Inflammatory macrophage treated with lipopolysaccharide for 4 hours (primary cell): Measurements from ENCODE around the gene CFAP299.
"Not testable (repeated sequence)": the region's sequence is repeated elsewhere in the genome, so short reads cannot be mapped to it uniquely, and the experiment has no call there.

Experiments used
- DNase-seq: peaks from one replicate; pipeline ENCODE4 v3.0.0-alpha.2; 2020

Gene CFAP299

DNA sequence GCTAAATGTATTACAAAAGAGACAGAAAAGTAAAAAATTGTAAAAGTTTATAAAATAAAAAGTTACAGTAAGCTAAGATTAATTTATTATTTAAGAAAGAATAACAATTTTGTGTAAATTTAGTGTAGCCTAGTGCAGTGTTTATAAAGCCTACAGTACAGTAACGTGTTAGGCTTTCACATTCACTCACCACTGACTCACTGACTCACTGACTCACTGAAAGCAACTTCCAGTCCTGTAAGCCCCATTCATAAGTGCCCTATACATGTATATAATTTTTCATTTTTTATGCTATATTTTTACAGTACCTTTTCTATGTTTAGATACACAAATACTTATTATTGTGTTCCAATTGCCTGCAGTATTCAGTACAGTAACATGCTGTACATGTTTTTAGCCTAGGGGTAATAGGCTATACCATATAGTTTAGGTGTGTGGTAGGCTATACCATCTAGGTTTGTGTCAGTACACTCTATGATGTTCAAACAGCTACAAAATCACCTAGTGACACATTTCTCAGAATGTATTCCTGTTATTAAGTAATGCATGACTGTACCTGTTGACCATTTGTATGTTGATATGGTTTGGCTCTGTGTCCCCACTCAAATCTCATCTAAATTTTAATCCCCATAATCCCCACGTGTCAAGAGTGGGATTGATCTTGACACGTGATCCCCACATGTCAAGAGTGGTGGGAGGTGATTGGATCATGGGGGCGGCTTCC lies 57.9 kb downstream of the CFAP299 start:
- no peak for DNase-seq

- DNase-seq = no peak
Measured at GRCh38 chr4:80393970-80394250, 58.4 kb downstream of the CFAP299 start.

- no peak for DNase-seq
Measured at GRCh38 chr4:80407246-80407645, 71.7 kb downstream of the CFAP299 start.

- DNase-seq = no peak
Measured at GRCh38 chr4:80409809-80410208, 74.3 kb downstream of the CFAP299 start.

GRCh38 chr4:80412322-80412721 lies 76.8 kb downstream of the CFAP299 start:
- DNase-seq = no peak

DNA sequence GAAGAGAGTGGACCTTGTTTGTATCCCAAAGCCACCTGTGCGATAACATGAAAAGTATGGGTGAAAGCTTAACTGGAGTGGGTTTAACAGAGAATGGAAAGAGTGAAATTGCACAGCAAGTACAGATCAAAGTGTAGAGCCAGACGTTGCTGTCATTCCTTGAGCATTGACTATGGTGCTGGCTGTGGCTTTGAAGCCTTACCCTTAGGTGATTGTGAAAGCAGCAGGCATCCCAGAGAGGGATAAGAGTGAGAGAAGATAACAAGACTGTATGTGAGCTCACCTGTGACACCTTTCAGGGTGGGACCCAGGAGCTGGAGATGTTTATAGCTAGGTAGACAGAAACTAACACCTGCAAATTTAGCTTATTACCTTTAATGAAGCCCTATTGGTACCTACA lies 77.6 kb downstream of the CFAP299 start:
- no peak for DNase-seq

DNA sequence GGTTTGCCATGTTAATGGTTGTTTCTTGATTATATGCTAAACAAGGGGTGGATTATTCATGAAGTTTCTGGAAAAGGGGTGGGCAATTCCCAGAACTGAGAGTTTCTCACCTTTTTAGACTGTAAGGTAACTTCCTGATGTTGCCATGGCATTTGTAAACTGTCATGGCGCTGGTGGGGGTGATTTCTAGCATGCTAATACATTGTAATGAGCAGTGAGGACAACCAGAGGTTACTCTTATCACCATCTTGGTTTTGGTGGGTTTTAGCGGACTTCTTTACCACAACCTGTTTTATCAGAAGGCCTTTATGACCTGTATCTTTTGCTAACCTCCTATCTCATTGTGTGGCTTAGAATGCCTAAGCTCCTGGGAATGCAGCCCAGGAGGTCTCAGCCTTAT lies 81.5 kb downstream of the CFAP299 start:
- DNase-seq = no peak

DNA sequence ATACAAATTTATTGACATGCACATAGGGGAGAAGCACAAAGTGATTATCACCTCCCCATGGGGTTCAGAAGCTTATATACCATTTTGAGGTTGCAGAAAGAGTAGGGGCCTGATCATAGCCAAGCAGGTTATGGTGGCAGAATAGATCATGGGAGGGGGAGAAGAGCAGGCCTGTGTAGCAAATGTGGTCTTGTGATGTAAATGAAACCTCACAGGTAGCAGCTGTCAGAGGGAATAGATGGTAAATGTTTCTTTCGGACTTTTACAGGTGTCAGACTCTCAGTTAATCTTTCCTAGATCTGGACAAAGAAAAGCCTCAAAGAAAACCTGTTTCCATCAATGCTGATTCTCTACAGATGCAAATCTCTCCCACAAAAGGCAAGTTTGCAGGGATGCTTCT lies 84.4 kb downstream of the CFAP299 start:
- DNase-seq = no peak

DNA sequence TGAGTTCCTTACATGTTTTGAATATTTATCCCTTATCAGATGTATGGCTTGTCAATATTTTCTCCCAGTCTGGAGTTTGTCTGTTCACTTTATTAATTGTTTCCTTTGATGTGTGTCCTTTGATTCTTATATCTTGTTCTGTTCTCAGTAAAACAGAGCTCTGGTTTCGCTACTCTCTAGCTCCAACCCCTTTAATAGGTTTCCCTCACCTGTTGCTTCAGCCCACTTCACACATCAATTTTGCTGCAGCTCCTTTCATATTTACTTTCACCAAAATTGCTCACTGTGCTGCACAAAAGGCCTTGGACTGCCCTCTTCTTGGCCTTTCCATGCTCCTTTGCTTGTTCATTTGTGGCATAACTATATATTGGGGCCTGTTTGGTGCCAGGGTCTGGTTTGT lies 85.1 kb downstream of the CFAP299 start:
- DNase-seq = no peak

DNA sequence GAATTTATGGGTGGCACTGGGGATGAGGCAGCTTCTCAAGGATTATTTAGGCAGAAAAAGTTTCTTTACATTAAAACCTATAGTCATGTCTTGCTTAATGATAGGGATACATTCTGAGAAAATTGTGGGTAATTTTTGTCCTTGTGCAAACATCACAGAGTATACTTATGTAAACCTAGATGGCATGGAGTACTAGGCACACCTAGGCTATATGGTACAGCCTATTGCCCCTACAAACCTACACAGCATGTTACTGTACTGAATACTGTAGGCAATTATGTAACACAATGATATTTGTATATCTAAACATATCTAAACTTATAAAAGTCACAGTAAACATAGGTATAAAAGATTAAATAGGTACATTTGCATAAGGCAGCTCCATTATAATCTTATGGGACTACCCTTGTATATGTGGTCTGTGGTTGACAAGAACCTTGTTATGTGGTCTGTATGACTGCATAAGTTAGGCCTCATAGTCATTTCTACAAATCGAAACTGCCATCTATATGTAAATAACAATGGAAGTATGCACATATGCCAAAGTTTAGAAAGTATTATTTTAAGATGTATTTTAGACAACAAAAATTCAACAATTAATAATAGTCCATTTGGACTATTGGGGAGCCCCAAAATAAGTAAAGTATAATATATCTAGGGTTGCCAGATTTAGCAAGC lies 87.3 kb downstream of the CFAP299 start:
- DNase-seq = no peak

DNA sequence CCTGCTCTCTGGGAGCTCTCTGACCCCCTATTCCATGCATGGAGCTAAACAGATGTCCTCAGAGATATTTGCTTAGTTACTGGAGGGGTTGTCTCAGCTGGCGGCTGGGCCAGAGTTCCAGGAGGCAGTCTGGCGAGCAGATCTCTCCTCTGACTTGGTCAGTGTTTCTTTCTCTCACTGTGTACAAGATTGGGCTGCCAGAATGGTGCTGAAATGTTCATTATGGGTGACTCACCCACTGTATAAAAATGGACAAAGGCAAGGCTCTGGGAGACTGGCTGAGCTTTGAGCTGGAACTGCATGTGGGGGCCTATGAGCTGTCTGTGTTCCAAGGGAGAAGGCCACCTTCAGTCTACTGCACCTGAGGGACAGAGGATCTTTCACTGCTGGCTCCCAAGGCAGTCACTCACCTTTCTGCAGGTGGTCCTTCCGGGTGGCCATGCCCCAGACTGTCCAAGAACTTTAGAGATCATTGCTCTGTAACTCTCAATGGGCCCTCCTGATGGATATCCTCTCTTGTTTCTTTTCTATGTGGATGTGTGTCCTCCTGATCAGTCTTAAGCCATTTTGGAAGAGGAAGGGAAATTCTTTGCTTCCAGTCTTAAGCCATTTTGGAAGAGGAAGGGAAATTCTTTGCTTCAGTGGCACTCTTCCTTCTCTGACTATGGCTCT lies 88.2 kb downstream of the CFAP299 start:
- DNase-seq = no peak

GRCh38 chr4:80424225-80424581 lies 88.7 kb downstream of the CFAP299 start:
- no peak for DNase-seq

- no peak for DNase-seq
Measured at GRCh38 chr4:80425124-80426100, 89.9 kb downstream of the CFAP299 start.

GRCh38 chr4:80431203-80431965 lies 95.9 kb downstream of the CFAP299 start:
- no peak for DNase-seq

GRCh38 chr4:80434238-80434637 lies 98.7 kb downstream of the CFAP299 start:
- DNase-seq = no peak

DNA sequence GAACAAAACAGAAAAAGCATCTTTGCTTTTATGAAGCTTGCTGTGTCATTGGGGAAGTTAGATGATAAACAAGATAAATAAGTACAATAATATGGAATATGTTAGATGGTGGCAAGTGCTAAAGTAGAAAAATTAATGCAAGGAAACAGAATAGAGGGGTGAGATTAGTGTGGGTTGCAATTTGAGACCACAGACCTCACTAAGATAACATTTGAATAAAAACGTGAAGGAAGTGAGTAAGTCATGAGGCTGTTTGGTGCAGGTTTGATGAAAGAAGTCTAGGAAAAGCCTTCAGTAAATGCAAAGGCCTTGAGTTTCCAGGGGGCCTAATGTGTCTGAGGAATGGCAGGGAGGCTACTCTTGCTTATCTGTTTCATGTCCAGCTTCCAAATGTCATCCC lies 102.5 kb downstream of the CFAP299 start:
- DNase-seq = no peak

- DNase-seq = not testable (repeated sequence)
Measured at GRCh38 chr4:80439294-80440061, 103.9 kb downstream of the CFAP299 start.

DNA sequence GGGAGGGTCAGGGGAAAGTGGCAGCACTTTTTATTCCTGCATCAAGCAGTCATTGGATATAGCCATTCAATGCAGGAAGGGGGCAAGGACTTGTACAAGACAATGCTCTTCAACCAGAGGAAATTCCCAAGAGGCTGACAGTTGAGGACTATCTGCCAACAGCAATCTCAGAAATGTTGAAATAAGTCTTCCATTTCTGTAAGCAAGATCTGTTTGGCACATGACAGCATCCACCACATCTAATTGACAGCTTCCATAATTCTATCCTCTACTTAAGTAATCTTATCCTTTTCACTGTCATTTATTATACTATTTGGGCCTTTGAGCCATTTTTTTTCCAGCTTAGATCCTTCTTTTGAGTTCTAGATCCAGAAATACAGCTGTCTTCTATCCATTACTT lies 110.7 kb downstream of the CFAP299 start:
- no peak for DNase-seq

GRCh38 chr4:80446664-80447063 lies 111.1 kb downstream of the CFAP299 start:
- DNase-seq = no peak

DNA sequence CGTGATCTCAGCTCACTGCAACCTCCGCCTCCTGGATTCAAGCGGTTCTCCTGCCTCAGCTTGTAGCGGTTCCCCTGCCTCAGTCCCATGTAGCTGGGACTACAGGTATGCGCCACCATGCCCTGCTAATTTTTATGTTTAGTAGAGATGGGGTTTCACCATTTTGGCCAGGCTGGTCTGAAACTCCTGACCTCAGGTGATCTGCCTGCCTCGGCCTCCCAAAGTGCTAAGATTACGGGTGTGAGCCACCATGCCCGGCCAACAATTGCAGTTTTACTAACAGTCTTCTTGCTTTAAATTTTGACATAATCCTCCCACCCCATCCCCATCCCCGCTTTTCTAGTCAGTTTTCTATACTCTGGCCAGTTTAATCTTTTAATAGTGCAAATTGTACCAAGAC lies 112.0 kb downstream of the CFAP299 start:
- no peak for DNase-seq

GRCh38 chr4:80448056-80448455 lies 112.5 kb downstream of the CFAP299 start:
- DNase-seq = no peak

- no peak for DNase-seq
Measured at GRCh38 chr4:80452055-80452454, 116.5 kb downstream of the CFAP299 start.
